GM11168 (cell line): ENCODE measurements around the gene BCKDHA.

Experiments used
- in situ Hi-C: fragments of 300-500 bp; cut with MboI; formaldehyde crosslinking; loops from one replicate; pipeline ENCODE4 v1.12.0; 2022; ENCODE audit warnings: low sequenced_read_pairs; ENCODE audit not compliant: unreplicated experiment

The BCKDHA gene

DNA sequence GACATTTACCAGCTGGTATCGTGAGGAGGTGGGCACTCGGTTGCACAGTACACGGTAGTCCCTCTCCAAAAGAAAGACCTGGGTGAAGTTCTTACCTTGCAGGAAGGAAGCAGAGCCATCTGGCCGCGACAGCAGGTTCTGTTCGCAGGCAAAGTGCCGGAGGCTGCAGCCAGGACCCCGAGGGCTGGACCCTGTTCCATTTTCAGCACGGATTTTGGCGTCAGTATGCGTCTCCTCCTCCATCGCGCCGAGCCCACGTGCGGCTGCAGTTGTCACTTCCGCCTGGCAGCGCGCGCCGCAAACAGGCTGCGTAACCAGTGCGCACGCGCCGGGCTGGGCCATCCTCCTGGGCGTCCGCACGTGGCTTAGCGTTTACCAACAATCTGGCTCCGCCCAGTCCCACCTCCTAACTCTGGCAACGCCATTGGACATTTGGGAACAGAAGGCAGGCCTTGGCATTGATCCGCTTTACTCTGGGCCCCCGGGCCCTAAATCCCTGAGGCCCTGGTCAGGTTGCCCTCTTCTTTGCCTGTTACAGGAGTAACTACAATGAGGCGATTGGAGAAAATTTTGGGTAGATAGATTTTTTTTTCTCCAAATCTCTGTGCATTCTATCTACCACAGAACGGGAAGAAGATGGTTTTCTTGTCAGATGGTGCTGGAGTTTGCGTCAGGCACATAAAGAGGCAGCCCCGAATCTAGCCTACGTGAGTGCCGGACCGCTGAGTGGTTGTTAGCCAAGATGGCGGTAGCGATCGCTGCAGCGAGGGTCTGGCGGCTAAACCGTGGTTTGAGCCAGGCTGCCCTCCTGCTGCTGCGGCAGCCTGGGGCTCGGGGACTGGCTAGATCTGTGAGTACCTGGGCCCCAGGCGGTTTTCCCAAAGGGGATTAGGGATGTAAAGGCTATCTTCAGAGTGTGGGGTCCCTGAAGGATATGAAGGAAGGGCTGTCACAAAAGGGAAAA, at the start of gene BCKDHA, which contains the start of gene EXOSC5:
Gene BCKDHA (plus strand): TSS at position 733 of the 964 bp plus-strand sequence. CDS start 10 bp downstream, at position 743.
Gene EXOSC5 (minus strand): TSS at position 274 of the 964 bp plus-strand sequence. CDS start 31 bp downstream, at position 243.
- in situ Hi-C loops, result no loop called here

DNA sequence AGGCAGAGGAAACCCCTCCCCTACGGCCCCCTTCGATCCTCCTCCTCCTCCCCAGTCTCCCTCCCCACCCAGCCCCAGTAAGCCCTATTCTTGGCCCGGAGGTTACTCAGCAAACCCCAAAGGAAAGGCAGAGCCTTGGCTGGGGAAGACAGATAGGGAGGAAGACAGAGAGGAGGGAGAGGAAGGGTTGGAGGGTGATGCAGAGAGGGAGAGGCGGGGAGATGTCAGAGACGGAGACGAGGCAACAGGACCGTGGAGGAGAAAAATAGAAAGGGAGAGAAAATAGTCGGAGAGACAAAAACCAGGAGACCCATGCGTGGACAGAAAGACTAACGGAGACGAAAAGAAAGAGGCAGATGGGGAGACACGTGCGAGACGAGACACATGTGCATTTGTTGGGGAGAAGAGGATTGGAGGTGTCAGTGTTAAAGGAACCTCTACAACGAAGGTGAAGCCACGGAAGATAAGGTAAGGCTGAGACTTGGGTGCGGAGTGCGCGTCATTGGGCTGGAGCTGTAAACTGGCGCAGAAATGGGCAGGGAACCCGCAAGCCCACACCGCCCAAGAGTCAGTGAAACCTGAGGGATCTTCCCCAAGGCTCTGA, 46.8 kb upstream of the BCKDHA start:
- in situ Hi-C loops, result no loop called here

DNA sequence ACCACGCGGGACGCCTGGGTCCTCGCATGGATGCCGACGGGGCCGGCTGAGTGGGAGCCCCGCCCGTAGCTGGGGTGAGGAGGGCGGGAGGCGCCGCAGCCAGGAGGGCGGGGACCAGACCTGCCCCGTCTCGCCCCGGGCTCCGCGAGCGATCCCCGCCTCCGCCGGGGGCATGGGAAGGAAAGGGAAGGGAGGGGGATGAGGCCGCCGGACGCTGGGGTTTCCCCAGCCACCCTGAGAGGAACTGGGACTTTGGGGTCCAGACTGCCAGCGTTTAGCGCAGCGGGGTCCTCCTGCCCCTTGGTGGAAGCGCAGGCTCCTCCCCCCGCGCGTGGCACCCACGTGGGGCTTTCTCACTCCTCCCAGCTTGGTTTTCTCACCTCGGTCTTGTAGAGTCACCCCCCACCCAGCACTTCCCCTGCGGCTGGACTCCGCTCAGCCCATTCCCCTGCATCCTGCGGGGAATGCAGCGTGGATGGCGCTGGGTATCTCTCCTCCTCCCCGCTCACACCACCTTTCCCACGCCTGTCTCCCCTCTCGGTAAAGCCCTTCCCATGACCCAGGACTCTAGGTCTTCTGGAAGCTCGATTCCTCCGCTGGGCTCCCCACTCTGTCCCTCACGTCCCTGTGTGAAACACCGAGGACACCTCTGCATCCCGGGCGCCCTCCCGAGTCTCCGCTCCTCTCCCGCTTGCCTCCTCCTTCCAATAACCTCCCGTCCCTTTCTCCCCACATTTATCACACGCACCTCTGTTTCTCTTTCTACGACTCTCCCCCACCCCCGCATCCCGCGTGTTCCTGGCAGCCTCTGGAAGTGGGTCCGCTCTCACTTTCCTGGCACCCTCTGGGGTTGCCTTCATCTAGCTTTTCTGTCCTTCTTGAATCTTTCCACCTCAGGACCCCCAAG, 46.0 kb upstream of the BCKDHA start:
- in situ Hi-C loops, result no loop called here

DNA sequence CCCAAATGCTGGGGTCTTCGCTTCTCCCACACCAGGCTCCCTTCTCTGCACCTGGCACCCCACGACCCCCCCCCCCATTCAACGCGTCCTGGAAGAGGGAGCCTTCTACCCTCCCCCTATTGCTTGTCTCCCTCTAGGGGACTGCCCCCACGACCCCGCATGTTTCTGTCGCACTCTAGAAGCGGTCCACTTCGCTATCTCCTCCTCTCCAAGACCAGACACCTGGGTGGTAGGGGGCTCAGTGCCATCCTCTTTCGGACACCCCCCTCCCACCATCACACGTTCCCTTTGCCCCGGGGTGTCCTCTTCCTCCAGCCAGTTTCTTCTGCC, 45.4 kb upstream of the BCKDHA start:
- in situ Hi-C loops, result no loop called here

DNA sequence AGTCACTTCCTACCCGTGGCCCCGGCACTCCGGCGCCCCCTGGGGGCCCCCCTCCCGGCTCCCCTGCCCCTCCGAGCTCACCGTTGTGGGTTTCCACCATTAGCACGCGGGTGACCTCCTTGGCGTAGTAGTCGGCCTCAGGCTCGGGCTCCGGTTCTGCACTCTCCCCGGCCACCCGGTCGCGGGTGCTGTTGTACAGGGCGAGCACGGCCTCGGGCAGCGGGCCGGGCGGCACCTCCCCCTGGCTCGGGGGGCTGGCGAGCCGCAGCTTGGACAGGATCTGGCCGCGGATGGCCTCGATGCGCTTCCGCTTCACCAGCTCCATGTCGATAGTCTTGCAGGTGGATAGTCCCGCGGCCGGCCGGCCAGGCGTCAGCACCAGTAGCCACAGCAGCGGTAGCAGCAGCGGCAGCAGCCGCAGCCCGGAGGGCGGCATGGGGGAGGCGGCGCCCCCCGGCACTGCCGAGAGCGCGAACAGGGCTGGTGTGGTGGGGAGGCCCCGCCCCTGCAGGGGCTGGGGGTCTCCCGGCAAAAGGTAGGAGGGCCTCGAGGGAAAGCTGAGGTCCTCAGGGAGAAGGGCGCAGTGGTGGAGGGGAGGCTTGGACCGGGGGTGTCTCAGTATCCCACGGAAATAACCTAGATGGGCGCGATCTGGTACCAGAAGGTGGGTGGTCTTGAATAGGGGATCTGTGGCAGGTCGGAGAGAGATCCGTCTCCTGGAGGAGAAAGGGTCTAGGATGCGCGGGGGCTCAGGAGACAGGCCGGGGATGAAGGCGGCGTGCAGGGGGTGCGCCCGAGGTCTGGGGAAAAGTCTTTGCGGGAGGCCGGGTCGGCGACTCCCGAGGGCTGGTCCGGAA, 44.8 kb upstream of the BCKDHA start:
- in situ Hi-C loops, result no loop called here

DNA sequence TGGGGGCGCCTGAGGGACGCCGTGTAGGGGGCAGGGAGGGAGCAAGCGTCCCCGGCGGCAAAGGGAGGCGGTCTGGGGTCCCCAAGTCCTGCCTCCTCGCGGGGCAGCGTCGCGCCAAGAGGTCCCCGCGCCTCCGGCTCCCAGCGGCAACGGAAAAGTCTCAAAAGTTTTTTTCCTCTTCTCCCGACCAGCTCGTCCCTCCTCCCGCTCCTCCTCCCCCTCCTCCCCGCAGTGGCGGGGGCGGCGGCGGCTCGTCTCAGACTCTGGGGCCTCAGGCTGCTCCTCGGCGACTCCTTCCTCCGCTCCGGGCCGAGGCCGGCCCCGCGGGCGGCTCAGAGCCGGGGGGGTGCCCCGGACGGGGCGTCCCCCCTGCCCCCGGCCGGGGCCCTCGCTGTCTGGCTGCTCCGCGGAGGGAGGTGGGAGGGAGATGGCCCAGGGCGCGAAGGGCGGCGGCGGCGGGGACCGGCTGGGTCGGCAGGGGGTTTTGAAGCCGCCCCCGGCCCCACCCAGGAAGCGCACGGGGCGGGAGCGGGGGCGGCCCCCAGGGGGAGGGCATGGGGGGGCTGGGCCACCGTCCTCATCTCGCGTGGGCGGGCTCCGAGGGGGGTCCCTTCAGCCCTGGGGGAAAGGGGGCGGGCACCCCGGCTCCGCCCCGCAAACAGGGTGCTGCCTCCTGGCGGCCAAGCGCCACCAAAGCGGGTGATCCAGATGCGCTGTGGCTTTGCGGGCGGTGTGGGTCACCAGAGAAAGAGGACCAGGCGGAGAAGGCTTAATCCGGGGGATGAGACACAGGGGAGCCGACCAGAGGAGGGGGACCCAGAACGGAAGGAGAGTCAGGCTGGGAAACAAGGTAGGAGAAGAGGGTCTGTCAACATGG, 43.9 kb upstream of the BCKDHA start, which contains the start of gene TGFB1:
Gene TGFB1 (minus strand): TSS at position 457 of the 877 bp plus-strand sequence. CDS start 878 bp downstream, outside the sequence.
- in situ Hi-C loops, result no loop called here

DNA sequence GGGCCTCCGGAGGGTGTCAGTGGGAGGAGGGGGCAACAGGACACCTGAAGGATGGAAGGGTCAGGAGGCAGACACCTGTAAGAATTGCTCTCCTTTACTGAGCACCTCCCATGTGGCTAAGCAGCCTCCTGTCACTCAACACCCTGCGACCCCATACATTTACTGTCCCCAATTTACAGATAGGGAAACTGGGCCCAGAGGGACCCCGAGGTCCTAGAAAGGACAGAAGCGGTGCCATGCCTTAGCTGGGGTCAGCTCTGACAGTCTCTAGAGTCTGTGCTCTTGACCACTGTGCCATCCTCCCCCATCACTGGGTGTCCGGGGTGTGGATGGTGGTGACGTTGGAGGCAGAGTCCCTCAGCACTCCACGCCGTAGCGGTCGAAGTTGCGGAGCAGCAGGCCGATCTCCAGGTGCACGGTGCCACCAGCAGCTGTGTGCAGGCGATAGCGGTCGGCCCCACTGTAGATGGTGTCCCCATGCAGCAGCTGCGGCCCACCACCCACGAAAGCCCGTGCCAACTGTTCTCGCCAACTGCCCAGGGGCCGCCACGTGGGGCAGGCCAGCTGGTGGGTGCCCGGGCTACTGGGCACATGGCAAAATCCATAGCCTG, 43.2 kb upstream of the BCKDHA start:
- in situ Hi-C loops, result no loop called here

DNA sequence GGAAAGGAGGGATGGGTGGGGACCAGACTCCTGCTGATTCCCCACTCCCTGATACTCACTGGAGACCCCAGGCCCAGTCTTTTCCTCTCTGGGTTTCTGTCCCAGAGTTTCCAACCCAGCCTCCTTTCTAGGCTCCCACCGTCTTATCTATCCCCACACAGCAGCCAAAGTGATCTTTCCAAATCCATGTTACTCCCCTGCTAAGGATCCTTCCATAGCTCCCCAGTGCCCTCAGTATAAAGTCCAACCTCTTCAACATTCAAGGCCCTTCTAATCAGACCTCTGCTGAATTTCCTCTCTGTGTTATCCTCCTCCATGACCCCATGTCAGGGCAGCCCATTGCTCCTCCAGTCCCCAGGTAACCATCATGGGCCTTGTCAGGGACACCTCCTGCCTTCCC, 42.6 kb upstream of the BCKDHA start:
- in situ Hi-C loops, result no loop called here

DNA sequence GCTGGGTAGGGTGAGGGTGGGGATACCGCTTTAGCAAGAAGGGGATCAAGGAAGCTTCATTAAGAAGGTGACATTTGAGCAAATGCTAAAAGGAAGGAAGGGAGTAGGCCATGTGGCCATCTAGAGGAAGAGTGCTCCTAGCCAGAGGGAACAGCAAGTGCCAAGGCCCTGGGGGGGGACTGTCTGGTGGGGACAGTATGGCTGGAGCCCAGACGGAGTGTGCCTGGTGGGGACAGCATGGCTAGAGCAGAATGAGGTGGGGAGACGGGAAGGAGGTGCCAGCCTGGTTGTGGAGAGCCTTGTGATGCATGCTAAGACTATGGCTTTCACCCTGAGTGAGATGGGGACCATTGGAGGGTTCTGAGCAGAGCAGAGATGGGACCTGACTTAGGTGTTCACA, 41.8 kb upstream of the BCKDHA start:
- in situ Hi-C loops, result no loop called here

DNA sequence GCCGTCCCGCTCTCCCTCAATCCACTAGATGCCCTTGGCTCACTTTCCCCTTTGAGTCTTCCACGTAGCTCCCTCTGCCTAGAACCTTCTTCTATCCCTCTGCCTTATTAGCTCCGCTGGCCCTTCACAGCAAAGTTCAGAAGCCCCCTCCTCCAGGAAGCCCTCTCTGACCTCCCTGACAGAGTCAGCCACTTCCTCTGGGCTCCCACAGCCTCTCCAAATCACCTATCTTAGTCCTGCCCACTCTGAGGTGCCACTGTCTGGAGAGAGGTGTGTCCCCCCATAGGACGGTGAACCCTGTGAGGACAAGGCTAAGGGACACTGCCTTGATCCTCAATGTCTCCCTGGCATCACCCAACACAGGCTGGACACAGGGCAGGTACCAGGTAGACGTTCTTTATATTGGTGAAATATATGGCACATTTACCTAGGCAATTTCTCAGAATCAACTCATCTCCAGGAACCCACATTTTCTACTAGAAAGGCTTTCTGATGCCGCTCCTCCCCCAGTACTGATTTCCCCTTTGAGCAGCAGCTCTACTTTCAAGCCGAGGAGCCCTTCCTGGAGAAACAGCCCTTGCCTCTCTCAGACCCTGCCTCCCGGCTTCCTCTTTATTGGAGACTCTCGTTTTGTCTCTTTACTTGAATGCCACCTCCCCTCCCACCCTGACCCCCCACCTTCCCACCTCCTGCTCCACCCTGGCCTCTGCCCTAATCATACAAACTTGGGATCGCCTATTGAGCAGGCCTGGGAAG, 40.5 kb upstream of the BCKDHA start:
- in situ Hi-C loops, result no loop called here

DNA sequence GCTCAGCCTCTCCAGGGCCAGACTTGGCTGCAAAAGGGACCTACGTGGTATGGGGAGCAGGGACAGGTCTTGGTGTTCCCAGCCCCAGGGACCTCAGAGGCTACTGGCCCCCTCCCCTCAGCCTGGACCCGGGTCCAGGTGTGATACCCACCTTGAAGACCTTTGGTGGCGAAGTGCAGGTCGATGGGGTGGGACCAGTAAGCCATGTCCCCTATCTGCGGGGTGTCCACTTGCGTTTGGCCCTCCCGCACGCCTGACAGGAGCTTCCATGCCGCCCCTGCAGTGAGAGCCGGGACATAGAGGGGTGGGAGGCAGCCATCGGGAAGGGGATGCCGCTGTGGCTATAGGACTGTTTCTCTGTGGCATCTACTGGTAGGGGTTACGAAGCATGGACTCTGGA, 39.9 kb upstream of the BCKDHA start:
- in situ Hi-C loops, result no loop called here

DNA sequence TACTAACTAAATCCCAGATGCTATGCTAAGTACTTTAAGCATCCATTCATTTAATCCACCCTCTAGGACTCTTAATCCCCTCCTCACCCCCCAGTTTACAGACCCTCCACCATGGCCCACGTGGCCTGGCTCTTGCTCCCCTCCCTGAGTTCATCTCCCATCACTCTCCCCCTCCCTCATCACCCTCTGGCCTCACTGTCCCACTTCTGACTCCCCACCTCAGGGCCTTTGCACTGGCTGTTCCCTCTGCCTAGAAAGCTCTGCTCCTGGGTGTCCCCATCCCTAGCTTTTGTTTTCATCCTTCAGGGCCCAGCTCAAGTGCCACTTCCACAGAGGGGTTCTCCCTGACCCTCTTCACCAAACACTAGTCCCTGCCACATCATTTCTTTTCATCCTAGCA, 37.9 kb upstream of the BCKDHA start:
- in situ Hi-C loops, result no loop called here

DNA sequence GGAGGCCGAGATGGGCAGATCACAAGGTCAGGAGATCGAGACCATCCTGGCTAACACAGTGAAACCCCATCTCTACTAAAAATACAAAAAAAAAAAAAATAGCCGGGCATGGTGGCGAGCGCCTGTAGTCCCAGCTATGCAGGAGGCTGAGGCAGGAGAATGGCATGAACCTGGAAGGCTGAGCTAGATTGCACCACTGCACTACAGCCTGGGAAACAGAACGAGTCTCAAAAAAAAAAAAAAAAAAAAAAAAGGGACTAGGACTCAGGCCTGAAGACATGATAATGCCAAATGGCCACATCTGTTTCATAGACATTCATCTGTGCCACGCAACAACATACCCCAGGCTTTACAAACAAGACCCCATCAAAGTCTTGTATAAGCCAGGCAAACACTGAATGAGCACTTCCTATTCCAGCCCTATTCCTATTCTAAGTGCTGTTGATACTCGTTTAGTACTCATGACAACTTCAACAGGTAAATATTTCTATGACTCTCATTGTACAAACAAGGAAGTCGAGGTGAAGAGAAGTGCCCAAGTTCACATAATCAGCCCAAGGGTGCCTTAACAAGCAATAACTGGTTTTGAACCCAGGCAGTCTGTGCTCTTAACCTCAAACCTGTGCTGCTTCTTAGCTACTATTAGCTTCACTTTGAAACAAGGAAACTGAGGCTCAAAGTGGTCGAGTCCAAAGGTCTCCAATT, 35.3 kb upstream of the BCKDHA start:
- in situ Hi-C loops, result no loop called here

DNA sequence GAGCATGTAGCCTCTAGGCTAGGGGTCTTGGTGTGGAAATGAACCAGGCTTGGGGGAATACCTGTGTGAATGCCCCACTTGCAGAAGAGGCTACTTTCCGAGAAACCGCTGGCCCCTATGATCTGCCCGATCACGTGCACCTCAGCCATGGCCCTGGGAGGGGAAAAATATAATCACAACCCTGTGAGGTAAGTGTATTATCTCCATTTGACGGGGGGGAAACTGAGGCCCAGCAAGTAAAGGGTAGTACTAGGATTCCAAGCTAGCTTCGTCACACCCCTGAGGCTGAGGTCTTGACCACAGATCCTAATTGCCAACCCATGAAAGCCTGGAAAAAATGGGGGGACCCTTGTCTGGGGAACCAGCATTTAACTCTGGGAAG, 34.3 kb upstream of the BCKDHA start:
- in situ Hi-C loops, result no loop called here

DNA sequence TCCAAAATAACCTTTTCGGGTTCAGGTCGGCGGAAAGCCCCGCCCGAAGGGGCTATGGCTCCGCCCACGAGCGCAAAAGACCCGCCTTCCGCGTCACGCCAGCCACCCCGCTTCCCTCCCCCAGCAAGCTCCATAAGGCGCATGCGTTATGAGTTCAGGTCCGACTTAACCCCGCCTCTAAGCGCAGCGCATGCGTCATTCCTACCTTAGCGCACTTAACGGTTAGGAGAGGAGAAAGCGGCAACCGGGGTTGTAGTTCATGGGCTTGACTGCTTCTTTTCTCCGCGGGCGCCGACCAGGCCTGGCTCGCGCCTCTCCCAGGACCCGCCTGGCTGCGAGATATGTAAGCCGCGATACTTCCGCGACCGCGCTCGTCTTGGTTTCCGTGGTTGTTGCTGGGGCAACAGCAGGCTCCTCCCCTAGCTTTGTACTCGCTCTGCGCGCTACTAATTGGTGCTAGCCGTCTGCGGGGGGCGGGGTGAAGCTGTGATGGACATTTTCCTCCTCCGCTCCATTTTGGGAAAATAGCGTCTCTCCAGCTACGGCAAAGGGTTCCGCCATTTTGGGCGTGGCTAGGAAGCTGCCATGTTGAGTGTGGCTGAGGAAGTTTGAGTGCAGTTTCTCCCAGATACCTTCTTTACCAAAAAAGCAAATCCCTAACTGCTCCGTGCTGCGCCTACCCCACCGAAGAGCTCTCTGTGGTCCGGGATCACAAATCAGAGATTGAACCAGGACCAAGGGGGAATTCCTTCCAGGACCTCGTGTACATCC, 33.7 kb upstream of the BCKDHA start, which contains the start of gene B9D2:
Gene B9D2 (minus strand): TSS at position 397 of the 771 bp plus-strand sequence. CDS start 630 bp downstream, outside the sequence.
- in situ Hi-C loops, result no loop called here
